ENCODE measurements around the gene ABCA2.

Gene ABCA2

GRCh38 chr9:137014166-137014565 lies 13.9 kb downstream of the ABCA2 start:
- POLR2A ChIA-PET: no interaction called here
- TF ChIP-seq TARDBP (IDR thresholded peaks at IDR 0.05) (no peak), L3MBTL2 (conservative IDR thresholded peaks at IDR 0.05) (no peak), SP1 (IDR thresholded peaks at IDR 0.05) (no peak), FOXM1 (IDR thresholded peaks at IDR 0.05; ENCODE audit: borderline replicate concordance) (no peak), ZNF384 (IDR thresholded peaks at IDR 0.05) (no peak), ELF4 (IDR thresholded peaks at IDR 0.05) (no peak), BHLHE40 (IDR thresholded peaks at IDR 0.05; ENCODE audit: borderline replicate concordance) (no peak), PKNOX1 (IDR thresholded peaks at IDR 0.05) (no peak)
- no peak for DNase-seq (ENCODE audit: extremely low spot score)
- CTCF ChIA-PET: no interaction called here

GRCh38 chr9:137013571-137013940 lies 14.5 kb downstream of the ABCA2 start:
- ChIA-PET POLR2A (no interaction called here), CTCF (no interaction called here)

GRCh38 chr9:137012694-137013570 lies 15.1 kb downstream of the ABCA2 start:
- TF ChIP-seq TARDBP (IDR thresholded peaks at IDR 0.05): no peak
- no peak for TF ChIP-seq BHLHE40 (IDR thresholded peaks at IDR 0.05; ENCODE audit: borderline replicate concordance)
- no peak for TF ChIP-seq PKNOX1 (IDR thresholded peaks at IDR 0.05)
- TF ChIP-seq ARNT (IDR thresholded peaks at IDR 0.05): no peak
- TF ChIP-seq SUZ12 (IDR thresholded peaks at IDR 0.05): no peak
- TF ChIP-seq SP1 (IDR thresholded peaks at IDR 0.05): no peak
- no peak for TF ChIP-seq HDGF (IDR thresholded peaks at IDR 0.05; ENCODE audit: borderline replicate concordance)
- no peak for TF ChIP-seq FOXA1 (IDR thresholded peaks at IDR 0.05)
- no peak for TF ChIP-seq LEF1 (IDR thresholded peaks at IDR 0.05; ENCODE audit: borderline replicate concordance)
- TF ChIP-seq FOXK2 (IDR thresholded peaks at IDR 0.05): no peak
- no peak for TF ChIP-seq NFRKB (IDR thresholded peaks at IDR 0.05)
- ChIA-PET CTCF (no interaction called here), POLR2A (interaction anchor here (2.2 kb wide), 1 partner anchor 20 kb away, joined by 6 read pairs; no protein-coding TSS in a partner anchor)
- no peak for DNase-seq (ENCODE audit: extremely low spot score)

More at GRCh38 chr9:137013571-137013940, 14.5 kb downstream of the ABCA2 start:
- TF ChIP-seq CTBP1 (IDR thresholded peaks at IDR 0.05; ENCODE audit: borderline replicate concordance): no peak
- TF ChIP-seq FOXK2 (IDR thresholded peaks at IDR 0.05): no peak
- TF ChIP-seq ELF4 (IDR thresholded peaks at IDR 0.05): no peak
- TF ChIP-seq SP1 (IDR thresholded peaks at IDR 0.05): no peak
- TF ChIP-seq ARNT (IDR thresholded peaks at IDR 0.05): no peak
- TF ChIP-seq SUZ12 (IDR thresholded peaks at IDR 0.05): no peak
- TF ChIP-seq FOXA1 (IDR thresholded peaks at IDR 0.05): no peak
- TF ChIP-seq ZNF384 (IDR thresholded peaks at IDR 0.05): no peak
- no peak for TF ChIP-seq PKNOX1 (IDR thresholded peaks at IDR 0.05)
- no peak for TF ChIP-seq BHLHE40 (IDR thresholded peaks at IDR 0.05; ENCODE audit: borderline replicate concordance)
- no peak for TF ChIP-seq NFRKB (IDR thresholded peaks at IDR 0.05)
- TF ChIP-seq L3MBTL2 (conservative IDR thresholded peaks at IDR 0.05): no peak
- no peak for TF ChIP-seq FOXM1 (IDR thresholded peaks at IDR 0.05; ENCODE audit: borderline replicate concordance)
- no peak for TF ChIP-seq LEF1 (IDR thresholded peaks at IDR 0.05; ENCODE audit: borderline replicate concordance)
- TF ChIP-seq TARDBP (IDR thresholded peaks at IDR 0.05): no peak
- no peak for TF ChIP-seq HDGF (IDR thresholded peaks at IDR 0.05; ENCODE audit: borderline replicate concordance)
- no peak for DNase-seq (ENCODE audit: extremely low spot score)

- no peak for DNase-seq (ENCODE audit: extremely low spot score)
- CTCF ChIA-PET: no interaction called here
- no peak for TF ChIP-seq FOXK2 (IDR thresholded peaks at IDR 0.05)
- no peak for TF ChIP-seq SP1 (IDR thresholded peaks at IDR 0.05)
- no peak for TF ChIP-seq SUZ12 (IDR thresholded peaks at IDR 0.05)
- no peak for TF ChIP-seq FOXM1 (IDR thresholded peaks at IDR 0.05; ENCODE audit: borderline replicate concordance)
- no peak for TF ChIP-seq ARNT (IDR thresholded peaks at IDR 0.05)
- TF ChIP-seq CTBP1 (IDR thresholded peaks at IDR 0.05; ENCODE audit: borderline replicate concordance): no peak
- TF ChIP-seq HDGF (IDR thresholded peaks at IDR 0.05; ENCODE audit: borderline replicate concordance): no peak
- no peak for TF ChIP-seq PKNOX1 (IDR thresholded peaks at IDR 0.05)
- TF ChIP-seq TARDBP (IDR thresholded peaks at IDR 0.05): no peak
- no peak for TF ChIP-seq FOXA1 (IDR thresholded peaks at IDR 0.05)
- TF ChIP-seq BHLHE40 (IDR thresholded peaks at IDR 0.05; ENCODE audit: borderline replicate concordance): no peak
- TF ChIP-seq ZNF384 (IDR thresholded peaks at IDR 0.05): no peak
- TF ChIP-seq L3MBTL2 (conservative IDR thresholded peaks at IDR 0.05): no peak
- no peak for TF ChIP-seq NFRKB (IDR thresholded peaks at IDR 0.05)
- TF ChIP-seq ELF4 (IDR thresholded peaks at IDR 0.05): no peak
- TF ChIP-seq LEF1 (IDR thresholded peaks at IDR 0.05; ENCODE audit: borderline replicate concordance): no peak
- POLR2A ChIA-PET: interaction anchor here (2.2 kb wide), 1 partner anchor 19 kb away, joined by 6 read pairs; no protein-coding TSS in a partner anchor
Measured at GRCh38 chr9:137011907-137012675, 15.9 kb downstream of the ABCA2 start.

- TF ChIP-seq ELF4 (IDR thresholded peaks at IDR 0.05) (no peak), PKNOX1 (IDR thresholded peaks at IDR 0.05) (no peak), FOXK2 (IDR thresholded peaks at IDR 0.05) (no peak), SUZ12 (IDR thresholded peaks at IDR 0.05) (no peak), SP1 (IDR thresholded peaks at IDR 0.05) (no peak), ZNF384 (IDR thresholded peaks at IDR 0.05) (no peak), HDGF (IDR thresholded peaks at IDR 0.05; ENCODE audit: borderline replicate concordance) (no peak), LEF1 (IDR thresholded peaks at IDR 0.05; ENCODE audit: borderline replicate concordance) (no peak), NFRKB (IDR thresholded peaks at IDR 0.05) (no peak), L3MBTL2 (conservative IDR thresholded peaks at IDR 0.05) (no peak), ARNT (IDR thresholded peaks at IDR 0.05) (no peak), CTBP1 (IDR thresholded peaks at IDR 0.05; ENCODE audit: borderline replicate concordance) (no peak), FOXA1 (IDR thresholded peaks at IDR 0.05) (no peak), TARDBP (IDR thresholded peaks at IDR 0.05) (no peak)
- ChIA-PET CTCF (no interaction called here), POLR2A (interaction anchor here (2.2 kb wide), 1 partner anchor 18 kb away, joined by 6 read pairs; no protein-coding TSS in a partner anchor)
- DNase-seq (ENCODE audit: extremely low spot score): no peak
Measured at GRCh38 chr9:137011156-137011555, 16.9 kb downstream of the ABCA2 start.
